GM20431 (cell line): ENCODE measurements around the gene PRKCH.

Experiments used
- in situ Hi-C: fragments of 300-500 bp; cut with MseI, MboI; formaldehyde crosslinking; loops from one replicate; pipeline ENCODE4 v1.15.0; 2020; ENCODE audit warnings: low sequenced_read_pairs; ENCODE audit not compliant: unreplicated experiment

PRKCH gene

DNA sequence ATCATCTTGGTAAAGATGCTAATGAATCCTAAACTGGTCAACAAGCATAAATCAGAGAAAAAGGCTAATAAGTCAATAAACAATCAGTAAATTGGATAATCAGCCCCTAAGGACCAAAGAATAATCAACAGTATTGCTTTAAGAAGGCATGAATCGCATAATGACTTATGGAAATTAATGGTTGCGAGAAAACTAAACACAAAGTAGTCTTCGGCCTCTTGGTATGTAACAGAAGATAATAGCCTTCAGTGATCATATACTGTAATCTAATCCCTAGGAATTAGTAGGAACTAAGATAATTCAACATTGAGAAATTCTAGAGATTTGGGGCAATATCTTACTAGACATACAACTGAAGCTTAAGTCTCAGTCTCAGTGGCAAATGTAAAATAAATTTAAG is 122.1 kb downstream of the PRKCH start:
- in situ Hi-C loops, result no loop called here

DNA sequence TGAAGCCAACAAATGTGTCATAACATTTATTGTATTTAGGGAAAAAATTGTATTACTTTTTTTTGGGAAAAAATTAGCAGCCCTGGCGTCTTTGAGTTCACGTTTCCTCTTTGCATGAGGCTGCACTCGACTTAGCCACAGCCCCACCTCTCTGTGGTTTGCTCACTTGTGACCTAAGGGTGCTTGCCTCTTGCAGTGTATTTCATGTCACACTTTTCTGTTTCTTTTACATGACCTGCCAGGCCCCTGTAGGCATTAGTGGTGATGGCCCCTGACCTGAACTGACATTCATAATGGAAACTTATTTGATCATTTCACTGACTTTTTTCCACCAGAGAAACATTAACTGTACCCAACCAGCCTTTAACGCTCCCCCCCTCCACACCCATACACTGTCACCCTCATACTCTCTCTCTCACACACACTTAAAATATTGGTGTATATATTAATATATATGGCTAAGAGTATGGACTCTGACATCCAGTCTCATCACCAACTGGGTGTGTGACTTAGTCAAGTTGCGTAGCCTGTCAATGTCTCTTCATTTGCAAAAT is 122.9 kb downstream of the PRKCH start:
- in situ Hi-C loops, result no loop called here

DNA sequence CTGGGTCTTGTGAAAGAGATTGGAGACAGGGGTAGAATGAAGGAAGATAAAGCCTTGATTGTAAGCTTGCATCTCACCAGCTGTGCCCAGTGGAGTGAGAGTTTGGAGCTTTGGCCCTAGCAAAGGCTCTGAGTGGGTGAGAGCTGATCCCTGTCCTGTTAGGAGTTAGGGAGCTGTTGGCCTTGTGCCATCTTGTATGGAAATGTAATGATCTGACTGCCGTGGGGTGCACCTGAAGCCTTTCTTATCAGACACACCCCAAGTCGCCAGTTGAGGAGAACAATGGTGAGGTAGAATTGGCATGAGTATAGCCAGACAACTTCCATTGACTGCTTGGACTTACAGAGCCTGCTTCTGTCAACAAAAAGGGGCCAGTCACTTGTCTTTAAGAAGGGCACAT is 130.1 kb downstream of the PRKCH start:
- in situ Hi-C loops, result loop anchor here (10.0 to 25.0 kb wide), 2 partner anchors 383 to 661 kb away; no protein-coding TSS in a partner anchor

DNA sequence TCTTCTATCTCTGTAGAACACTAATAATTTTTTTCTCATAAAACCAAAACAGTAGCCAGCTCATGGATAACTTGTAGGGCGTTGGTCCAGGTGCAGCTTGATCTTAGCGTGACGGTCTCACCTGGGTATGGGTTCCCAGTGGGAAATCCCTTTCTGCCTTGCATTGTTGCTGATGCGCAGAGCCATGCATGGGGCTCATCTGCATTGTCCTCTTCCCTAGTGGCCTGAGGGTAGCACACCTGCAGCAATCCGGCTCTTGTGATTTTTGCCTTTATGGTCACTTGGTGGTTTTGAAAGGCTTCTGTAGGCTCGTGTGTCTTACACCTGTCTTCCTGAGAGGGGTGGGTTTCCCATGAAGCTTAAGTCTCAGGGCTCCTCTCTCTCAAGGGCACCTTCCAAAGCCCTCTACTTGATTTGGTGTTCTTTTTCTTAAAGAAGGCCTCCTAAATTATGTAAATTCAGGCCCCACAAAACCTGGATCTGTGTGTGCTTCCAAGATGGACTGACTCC is 130.6 kb downstream of the PRKCH start:
- in situ Hi-C loops, result loop anchor here (10.0 to 25.0 kb wide), 2 partner anchors 383 to 660 kb away; no protein-coding TSS in a partner anchor

GRCh38 chr14:61452452-61452851 is 131.1 kb downstream of the PRKCH start:
- in situ Hi-C loops, result loop anchor here (10.0 to 25.0 kb wide), 2 partner anchors 382 to 660 kb away; no protein-coding TSS in a partner anchor

- in situ Hi-C loops, result loop anchor here (10.0 to 25.0 kb wide), 2 partner anchors 382 to 659 kb away; no protein-coding TSS in a partner anchor
Observed at GRCh38 chr14:61453103-61453767, 131.9 kb downstream of the PRKCH start.

DNA sequence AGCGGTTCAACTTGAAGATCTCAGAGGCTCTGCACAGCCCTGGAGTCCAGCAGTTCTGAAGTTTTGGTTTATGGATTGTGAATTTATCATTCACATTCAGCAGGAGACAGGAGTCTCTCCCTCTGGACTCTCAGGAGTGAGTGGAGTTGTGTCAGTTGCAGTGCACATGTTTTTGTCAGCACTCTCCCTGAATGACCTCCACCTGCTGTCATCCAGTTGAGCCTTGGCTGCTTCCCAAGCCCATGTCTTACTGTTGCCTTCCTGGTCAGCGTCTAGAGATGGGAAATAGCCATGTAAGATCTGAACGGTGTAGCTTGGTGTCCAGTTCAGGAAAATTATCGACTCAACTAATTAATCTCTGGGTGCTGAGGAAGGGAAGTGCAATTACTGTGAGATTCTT is 133.2 kb downstream of the PRKCH start:
- in situ Hi-C loops, result loop anchor here (10.0 to 25.0 kb wide), 2 partner anchors 380 to 658 kb away; no protein-coding TSS in a partner anchor

DNA sequence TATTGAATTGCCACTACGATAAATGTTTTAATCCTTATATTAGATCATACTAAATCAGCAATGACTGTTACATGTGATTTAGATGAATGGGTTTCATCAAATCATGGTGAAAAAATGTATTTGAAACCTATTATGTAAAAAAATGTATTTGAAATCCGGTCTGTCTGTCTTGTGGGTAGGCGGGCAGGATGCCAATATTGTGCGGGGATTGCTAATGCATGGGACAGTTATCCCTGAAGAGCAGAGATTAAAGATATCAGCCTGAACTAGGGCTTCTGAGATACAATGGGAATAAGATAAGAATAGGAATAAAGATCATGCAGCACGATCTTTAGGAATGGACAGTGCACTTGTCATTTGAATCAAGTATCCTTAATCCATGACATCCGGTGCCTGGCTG is 134.0 kb downstream of the PRKCH start:
- in situ Hi-C loops, result loop anchor here (10.0 to 25.0 kb wide), 2 partner anchors 379 to 657 kb away; no protein-coding TSS in a partner anchor

DNA sequence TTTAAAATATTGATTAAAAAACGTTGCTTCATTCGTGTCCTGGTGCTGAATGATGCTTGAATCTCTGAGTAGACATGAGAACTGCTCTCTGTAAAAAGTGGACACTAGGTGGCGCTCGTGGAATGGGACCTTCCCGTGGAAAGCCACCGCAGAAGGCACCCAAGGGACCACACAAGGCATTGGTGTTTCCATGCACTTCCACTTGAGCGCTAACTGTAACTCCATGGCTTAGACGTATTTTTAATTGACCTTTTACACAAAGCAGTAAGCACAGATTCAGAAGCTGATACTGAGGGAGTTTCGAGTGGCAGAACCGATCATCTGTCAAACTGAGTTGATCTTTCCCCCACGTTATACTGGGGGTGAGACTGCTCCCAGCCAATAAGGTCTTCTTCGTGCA is 135.3 kb downstream of the PRKCH start:
- in situ Hi-C loops, result loop anchor here (10.0 to 25.0 kb wide), 2 partner anchors 378 to 656 kb away; no protein-coding TSS in a partner anchor

GRCh38 chr14:61458766-61459165 is 137.4 kb downstream of the PRKCH start:
- in situ Hi-C loops, result loop anchor here (10.0 to 25.0 kb wide), 2 partner anchors 376 to 654 kb away; no protein-coding TSS in a partner anchor

DNA sequence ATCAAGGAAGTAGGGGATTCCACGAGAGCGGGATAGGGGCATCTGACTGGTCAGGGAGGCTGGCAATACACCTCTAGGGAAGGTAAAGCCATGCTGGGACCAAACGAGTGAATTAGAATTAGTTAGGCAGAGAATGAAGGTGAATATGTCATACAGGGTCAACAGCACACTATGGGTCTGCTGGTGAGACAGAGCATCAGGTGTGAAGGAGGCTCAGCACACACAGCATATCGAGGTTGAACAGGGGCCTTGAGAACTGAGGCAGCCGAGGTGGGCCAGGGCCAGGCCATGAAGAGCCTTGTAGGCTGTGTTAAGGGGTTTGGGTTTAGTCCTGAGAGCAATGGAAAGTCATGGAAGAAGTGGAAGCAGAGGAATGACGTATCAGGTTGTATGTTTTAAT is 137.8 kb downstream of the PRKCH start:
- in situ Hi-C loops, result loop anchor here (10.0 to 25.0 kb wide), 2 partner anchors 376 to 653 kb away; no protein-coding TSS in a partner anchor

DNA sequence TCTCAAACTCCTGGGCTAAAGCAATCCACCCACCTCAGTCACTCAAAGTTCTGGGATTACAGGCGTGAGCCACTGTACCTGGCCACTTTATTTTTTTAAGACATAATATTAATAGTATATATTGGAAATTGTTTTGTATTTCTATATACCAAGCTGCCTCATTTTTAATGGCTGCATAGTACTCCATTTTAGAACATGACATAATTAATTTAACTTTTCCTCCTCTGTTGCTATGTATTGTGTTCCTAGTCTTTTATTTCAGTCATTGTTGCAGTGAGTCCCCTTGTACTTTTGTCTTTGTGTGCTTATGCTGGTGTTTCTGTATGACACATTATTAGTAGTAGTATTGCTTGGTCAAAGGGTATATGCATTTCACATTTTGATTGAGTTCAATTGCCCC is 138.7 kb downstream of the PRKCH start:
- in situ Hi-C loops, result loop anchor here (25.0 kb wide), 1 partner anchor 652 kb away; no protein-coding TSS in a partner anchor

GRCh38 chr14:61460718-61461611 is 139.6 kb downstream of the PRKCH start:
- in situ Hi-C loops, result loop anchor here (25.0 kb wide), 1 partner anchor 651 kb away; no protein-coding TSS in a partner anchor

- in situ Hi-C loops, result loop anchor here (25.0 kb wide), 1 partner anchor 650 kb away; no protein-coding TSS in a partner anchor
Observed at GRCh38 chr14:61461808-61462275, 140.5 kb downstream of the PRKCH start.

- in situ Hi-C loops, result loop anchor here (25.0 kb wide), 1 partner anchor 650 kb away; no protein-coding TSS in a partner anchor
Observed at GRCh38 chr14:61462566-61463193, 141.3 kb downstream of the PRKCH start.

GRCh38 chr14:61463664-61464285 is 142.4 kb downstream of the PRKCH start:
- in situ Hi-C loops, result loop anchor here (25.0 kb wide), 1 partner anchor 649 kb away; no protein-coding TSS in a partner anchor

- in situ Hi-C loops, result loop anchor here (25.0 kb wide), 1 partner anchor 648 kb away; no protein-coding TSS in a partner anchor
Observed at GRCh38 chr14:61464539-61465320, 143.4 kb downstream of the PRKCH start.
